ENCODE data around the gene OPCML. TPM values are rescaled to one million over a fixed set of nuclear protein-coding genes. Genes with fewer than 3 reads are reported as not detected.

The OPCML gene
- total and polyA plus RNA-seq, 7 experiments from 2014 or later, result not detected

- DNase-seq (no peak), ATAC-seq (no peak)
- POLR2A ChIA-PET, result no interaction called here
- Mint-ChIP-seq H3K4me1 (no peaks in the 10 kb centered on the region), H3K27ac (no peak overlapping the region), H3K27me3 (no peaks in the 10 kb centered on the region), H3K9me3 (peaks cover 0 to 10% (median 0%) of the 10 kb centered on the region in 11 donors), H3K36me3 (no peaks in the 10 kb centered on the region), H3K4me3 (no peak overlapping the region)
- Histone ChIP-seq H3K4me3 (ENCODE audit: low read length) (no peak overlapping the region), H3K27me3 (ENCODE audit: control insufficient read depth in 2 of 2, insufficient read depth in 2 of 2, low read length in 2 of 2) (no peaks in the 10 kb centered on the region), H3K4me1 (ENCODE audit: control insufficient read depth in 2 of 2, insufficient read depth in 2 of 2, low read length in 2 of 2) (no peaks in the 10 kb centered on the region), H3K9me3 (ENCODE audit: control insufficient read depth in 2 of 3, low read length in 3 of 3) (no peaks in the 10 kb centered on the region), H3K27ac (ENCODE audit: low read depth, low read length) (no peak overlapping the region), H3K36me3 (ENCODE audit: control insufficient read depth in 2 of 3, insufficient read depth in 3 of 3, low read length in 3 of 3) (no peaks in the 10 kb centered on the region)
- intact Hi-C loops (cut with micrococcal nuclease), result no loop called here
- CTCF ChIA-PET, result no interaction called here
These were observed 21.8 kb upstream of the OPCML start for GRCh38 chr11:133553885-133554740.

- ATAC-seq, result no peak
- CTCF ChIA-PET, result no interaction called here
- H3K36me3 ChIP-seq (ENCODE audit: control insufficient read depth in 2 of 3, insufficient read depth in 3 of 3, low read length in 3 of 3), result no peaks in the 10 kb centered on the region
These were observed 20.6 kb upstream of the OPCML start for GRCh38 chr11:133552938-133553337.

GRCh38 chr11:133551064-133551463, 18.8 kb upstream of the OPCML start:
- ATAC-seq, result no peak
- Histone ChIP-seq H3K27ac (ENCODE audit: low read depth, low read length) (no peak overlapping the region), H3K9me3 (ENCODE audit: control insufficient read depth in 2 of 3, low read length in 3 of 3) (no peaks in the 10 kb centered on the region), H3K27me3 (ENCODE audit: control insufficient read depth in 2 of 2, insufficient read depth in 2 of 2, low read length in 2 of 2) (no peaks in the 10 kb centered on the region), H3K4me3 (ENCODE audit: low read length) (no peak overlapping the region), H3K36me3 (ENCODE audit: control insufficient read depth in 2 of 3, insufficient read depth in 3 of 3, low read length in 3 of 3) (no peaks in the 10 kb centered on the region), H3K4me1 (ENCODE audit: control insufficient read depth in 2 of 2, insufficient read depth in 2 of 2, low read length in 2 of 2) (no peaks in the 10 kb centered on the region)
- no peak for DNase-seq
- Mint-ChIP-seq H3K4me1 (no peaks in the 10 kb centered on the region), H3K36me3 (no peaks in the 10 kb centered on the region), H3K27ac (no peak overlapping the region), H3K27me3 (no peaks in the 10 kb centered on the region), H3K9me3 (peaks cover 0 to 7% (median 0%) of the 10 kb centered on the region in 11 donors), H3K4me3 (no peak overlapping the region)
- intact Hi-C loops (cut with micrococcal nuclease), result no loop called here
- POLR2A ChIA-PET, result no interaction called here
- CTCF ChIA-PET, result no interaction called here

More at GRCh38 chr11:133552938-133553337, 20.6 kb upstream of the OPCML start:
- POLR2A ChIA-PET, result no interaction called here
- H3K36me3 Mint-ChIP-seq, result no peaks in the 10 kb centered on the region
- H3K27me3 Mint-ChIP-seq, result no peaks in the 10 kb centered on the region
- Histone ChIP-seq H3K4me3 (ENCODE audit: low read length) (no peak overlapping the region), H3K9me3 (ENCODE audit: control insufficient read depth in 2 of 3, low read length in 3 of 3) (no peaks in the 10 kb centered on the region), H3K4me1 (ENCODE audit: control insufficient read depth in 2 of 2, insufficient read depth in 2 of 2, low read length in 2 of 2) (no peaks in the 10 kb centered on the region), H3K27me3 (ENCODE audit: control insufficient read depth in 2 of 2, insufficient read depth in 2 of 2, low read length in 2 of 2) (no peaks in the 10 kb centered on the region), H3K27ac (ENCODE audit: low read depth, low read length) (no peak overlapping the region)
- DNase-seq, result no peak
- intact Hi-C loops (cut with micrococcal nuclease), result no loop called here
- H3K4me3 Mint-ChIP-seq, result no peak overlapping the region
- H3K4me1 Mint-ChIP-seq, result no peaks in the 10 kb centered on the region
- H3K9me3 Mint-ChIP-seq, result peaks cover 0 to 9% (median 0%) of the 10 kb centered on the region in 11 donors
- H3K27ac Mint-ChIP-seq, result no peak overlapping the region

GRCh38 chr11:133549826-133550225, 17.5 kb upstream of the OPCML start:
- intact Hi-C loops (cut with micrococcal nuclease), result no loop called here
- POLR2A ChIA-PET, result no interaction called here
- DNase-seq, result no peak

GRCh38 chr11:133548641-133549040, 16.3 kb upstream of the OPCML start:
- Mint-ChIP-seq H3K4me3 (no peak overlapping the region), H3K36me3 (no peaks in the 10 kb centered on the region), H3K27ac (no peak overlapping the region), H3K4me1 (no peaks in the 10 kb centered on the region), H3K27me3 (no peaks in the 10 kb centered on the region), H3K9me3 (peaks cover 0 to 8% (median 0%) of the 10 kb centered on the region in 11 donors)
- Histone ChIP-seq H3K4me1 (ENCODE audit: control insufficient read depth in 2 of 2, insufficient read depth in 2 of 2, low read length in 2 of 2) (no peaks in the 10 kb centered on the region), H3K9me3 (ENCODE audit: control insufficient read depth in 2 of 3, low read length in 3 of 3) (no peaks in the 10 kb centered on the region), H3K27me3 (ENCODE audit: control insufficient read depth in 2 of 2, insufficient read depth in 2 of 2, low read length in 2 of 2) (no peaks in the 10 kb centered on the region), H3K4me3 (ENCODE audit: low read length) (no peak overlapping the region), H3K27ac (ENCODE audit: low read depth, low read length) (no peak overlapping the region), H3K36me3 (ENCODE audit: control insufficient read depth in 2 of 3, insufficient read depth in 3 of 3, low read length in 3 of 3) (no peaks in the 10 kb centered on the region)
- ATAC-seq (no peak), DNase-seq (no peak)
- POLR2A ChIA-PET, result no interaction called here
- intact Hi-C loops (cut with micrococcal nuclease), result no loop called here
- CTCF ChIA-PET, result no interaction called here

More at GRCh38 chr11:133549826-133550225, 17.5 kb upstream of the OPCML start:
- no peaks in the 10 kb centered on the region for H3K36me3 ChIP-seq (ENCODE audit: control insufficient read depth in 2 of 3, insufficient read depth in 3 of 3, low read length in 3 of 3)
- Mint-ChIP-seq H3K9me3 (peaks cover 0 to 7% (median 0%) of the 10 kb centered on the region in 11 donors), H3K27ac (no peak overlapping the region), H3K27me3 (no peaks in the 10 kb centered on the region), H3K36me3 (no peaks in the 10 kb centered on the region), H3K4me1 (no peaks in the 10 kb centered on the region), H3K4me3 (no peak overlapping the region)
- no peak for ATAC-seq
- no peaks in the 10 kb centered on the region for H3K9me3 ChIP-seq (ENCODE audit: control insufficient read depth in 2 of 3, low read length in 3 of 3)
- no peak overlapping the region for H3K27ac ChIP-seq (ENCODE audit: low read depth, low read length)
- H3K4me1 ChIP-seq (ENCODE audit: control insufficient read depth in 2 of 2, insufficient read depth in 2 of 2, low read length in 2 of 2), result no peaks in the 10 kb centered on the region
- CTCF ChIA-PET, result no interaction called here
- no peak overlapping the region for H3K4me3 ChIP-seq (ENCODE audit: low read length)
- H3K27me3 ChIP-seq (ENCODE audit: control insufficient read depth in 2 of 2, insufficient read depth in 2 of 2, low read length in 2 of 2), result no peaks in the 10 kb centered on the region

- no peaks in the 10 kb centered on the region for H3K27me3 ChIP-seq (ENCODE audit: control insufficient read depth in 2 of 2, insufficient read depth in 2 of 2, low read length in 2 of 2)
- intact Hi-C loops (cut with micrococcal nuclease), result no loop called here
- H3K36me3 ChIP-seq (ENCODE audit: control insufficient read depth in 2 of 3, insufficient read depth in 3 of 3, low read length in 3 of 3), result no peaks in the 10 kb centered on the region
- Mint-ChIP-seq H3K4me1 (no peaks in the 10 kb centered on the region), H3K9me3 (peaks cover 0 to 8% (median 0%) of the 10 kb centered on the region in 11 donors), H3K27ac (no peak overlapping the region), H3K27me3 (no peaks in the 10 kb centered on the region), H3K4me3 (no peak overlapping the region), H3K36me3 (no peaks in the 10 kb centered on the region)
- no peak overlapping the region for H3K27ac ChIP-seq (ENCODE audit: low read depth, low read length)
- ChIA-PET POLR2A (no interaction called here), CTCF (no interaction called here)
- no peak for DNase-seq
- no peak overlapping the region for H3K4me3 ChIP-seq (ENCODE audit: low read length)
- no peaks in the 10 kb centered on the region for H3K4me1 ChIP-seq (ENCODE audit: control insufficient read depth in 2 of 2, insufficient read depth in 2 of 2, low read length in 2 of 2)
- H3K9me3 ChIP-seq (ENCODE audit: control insufficient read depth in 2 of 3, low read length in 3 of 3), result no peaks in the 10 kb centered on the region
- no peak for ATAC-seq
These were observed 15.7 kb upstream of the OPCML start for GRCh38 chr11:133547808-133548494.

All from naive thymus-derived CD4-positive, alpha-beta T cell (primary cell).